ENCODE results near the gene HHIP. TPM values are rescaled to one million over a fixed set of nuclear protein-coding genes. Genes with fewer than 3 reads are reported as not detected.
"Not testable (repeated sequence)": the region's sequence is repeated elsewhere in the genome, so short reads cannot be mapped to it uniquely, and the experiment has no call there.

HHIP gene
- polyA plus RNA-seq, 1 donor from 2014 or later: not detected

GRCh38 chr4:144738649-144739048, 92.7 kb downstream of the HHIP start:
- H3K27ac Mint-ChIP-seq: no peak overlapping the region
- no peaks in the 10 kb centered on the region for H3K4me1 Mint-ChIP-seq
- peaks cover 2% of the 10 kb centered on the region for H3K36me3 Mint-ChIP-seq
- H3K4me3 Mint-ChIP-seq: no peak overlapping the region
- H3K9me3 Mint-ChIP-seq: no peaks in the 10 kb centered on the region
- H3K27me3 Mint-ChIP-seq: no peaks in the 10 kb centered on the region

- no peaks in the 10 kb centered on the region for H3K4me1 Mint-ChIP-seq
- H3K36me3 Mint-ChIP-seq: peaks cover 2% of the 10 kb centered on the region
- no peaks in the 10 kb centered on the region for H3K9me3 Mint-ChIP-seq
- no peaks in the 10 kb centered on the region for H3K27me3 Mint-ChIP-seq
- H3K27ac Mint-ChIP-seq: no peak overlapping the region
- no peak overlapping the region for H3K4me3 Mint-ChIP-seq
Observed at GRCh38 chr4:144739511-144740033, 93.6 kb downstream of the HHIP start.

- Mint-ChIP-seq H3K27ac (no peak overlapping the region), H3K9me3 (no peaks in the 10 kb centered on the region), H3K36me3 (peaks cover 2% of the 10 kb centered on the region), H3K4me1 (no peaks in the 10 kb centered on the region), H3K27me3 (no peaks in the 10 kb centered on the region), H3K4me3 (no peak overlapping the region)
Observed at GRCh38 chr4:144740316-144740715, 94.4 kb downstream of the HHIP start.

GRCh38 chr4:144748814-144749555, 103.0 kb downstream of the HHIP start:
- H3K27ac Mint-ChIP-seq: no peak overlapping the region
- no peak overlapping the region for H3K4me3 Mint-ChIP-seq
- H3K4me1 Mint-ChIP-seq: no peaks in the 10 kb centered on the region
- H3K36me3 Mint-ChIP-seq: no peaks in the 10 kb centered on the region
- no peaks in the 10 kb centered on the region for H3K27me3 Mint-ChIP-seq
- peaks cover 0 to 3% (median 0%) of the 10 kb centered on the region in 3 donors for H3K9me3 Mint-ChIP-seq

- Mint-ChIP-seq H3K9me3 (peaks cover 0 to 3% (median 0%) of the 10 kb centered on the region in 3 donors), H3K36me3 (no peaks in the 10 kb centered on the region), H3K4me3 (no peak overlapping the region), H3K4me1 (no peaks in the 10 kb centered on the region), H3K27me3 (no peaks in the 10 kb centered on the region), H3K27ac (no peak overlapping the region)
Observed at GRCh38 chr4:144750348-144750747, 104.4 kb downstream of the HHIP start.

GRCh38 chr4:144754562-144755410, 108.8 kb downstream of the HHIP start:
- Mint-ChIP-seq H3K4me3 (no peak overlapping the region), H3K27me3 (no peaks in the 10 kb centered on the region), H3K36me3 (no peaks in the 10 kb centered on the region), H3K27ac (no peak overlapping the region), H3K9me3 (no peaks in the 10 kb centered on the region), H3K4me1 (no peaks in the 10 kb centered on the region)

- Mint-ChIP-seq H3K36me3 (no peaks in the 10 kb centered on the region), H3K9me3 (peaks cover 0 to 2% (median 0%) of the 10 kb centered on the region in 3 donors)
Observed at GRCh38 chr4:144757969-144758368, 112.0 kb downstream of the HHIP start.

GRCh38 chr4:144768809-144769208, 122.9 kb downstream of the HHIP start:
- H3K9me3 Mint-ChIP-seq: peaks cover 4 to 11% (median 10%) of the 10 kb centered on the region in 3 donors
- not testable (repeated sequence) for H3K4me3 Mint-ChIP-seq, H3K36me3 Mint-ChIP-seq, H3K27me3 Mint-ChIP-seq, H3K4me1 Mint-ChIP-seq, H3K27ac Mint-ChIP-seq

More at GRCh38 chr4:144757969-144758368, 112.0 kb downstream of the HHIP start:
- no peak overlapping the region for H3K4me3 Mint-ChIP-seq
- H3K4me1 Mint-ChIP-seq: no peaks in the 10 kb centered on the region
- H3K27ac Mint-ChIP-seq: no peak overlapping the region
- no peaks in the 10 kb centered on the region for H3K27me3 Mint-ChIP-seq

GRCh38 chr4:144778364-144778763, 132.4 kb downstream of the HHIP start:
- Mint-ChIP-seq H3K36me3 (no peaks in the 10 kb centered on the region), H3K4me3 (no peak overlapping the region), H3K27ac (no peak overlapping the region), H3K9me3 (peaks cover 0 to 2% (median 1%) of the 10 kb centered on the region in 3 donors), H3K27me3 (peaks cover 2% of the 10 kb centered on the region), H3K4me1 (no peaks in the 10 kb centered on the region)

- Mint-ChIP-seq H3K27ac (no peak overlapping the region), H3K4me3 (no peak overlapping the region), H3K4me1 (no peaks in the 10 kb centered on the region), H3K9me3 (peaks cover 0 to 1% (median 0%) of the 10 kb centered on the region in 3 donors), H3K27me3 (peaks cover 2% of the 10 kb centered on the region), H3K36me3 (no peaks in the 10 kb centered on the region)
Observed at GRCh38 chr4:144782345-144782744, 136.4 kb downstream of the HHIP start.

GRCh38 chr4:144785961-144786360, 140.0 kb downstream of the HHIP start:
- Mint-ChIP-seq H3K4me1 (no peaks in the 10 kb centered on the region), H3K27me3 (no peaks in the 10 kb centered on the region), H3K9me3 (peaks cover 0 to 2% (median 0%) of the 10 kb centered on the region in 3 donors), H3K36me3 (no peaks in the 10 kb centered on the region), H3K27ac (no peak overlapping the region), H3K4me3 (no peak overlapping the region)

GRCh38 chr4:144787365-144788258, 141.7 kb downstream of the HHIP start:
- Mint-ChIP-seq H3K27me3 (peaks cover 3% of the 10 kb centered on the region), H3K4me3 (no peak overlapping the region), H3K36me3 (no peaks in the 10 kb centered on the region), H3K9me3 (peaks cover 0 to 3% (median 0%) of the 10 kb centered on the region in 3 donors), H3K4me1 (no peaks in the 10 kb centered on the region), H3K27ac (no peak overlapping the region)

GRCh38 chr4:144788469-144788868, 142.5 kb downstream of the HHIP start:
- Mint-ChIP-seq H3K4me3 (no peak overlapping the region), H3K27me3 (peaks cover 3% of the 10 kb centered on the region), H3K36me3 (no peaks in the 10 kb centered on the region), H3K4me1 (no peaks in the 10 kb centered on the region), H3K9me3 (peaks cover 0 to 3% (median 0%) of the 10 kb centered on the region in 3 donors), H3K27ac (no peak overlapping the region)

- H3K36me3 Mint-ChIP-seq, H3K27me3 Mint-ChIP-seq, H3K9me3 Mint-ChIP-seq, H3K4me3 Mint-ChIP-seq, H3K4me1 Mint-ChIP-seq: not testable (repeated sequence)
- peak overlapping the region in 1 of 3 donors; percentile 39 for H3K27ac Mint-ChIP-seq
Observed at GRCh38 chr4:144791933-144792332, 146.0 kb downstream of the HHIP start.

Data from IgD-negative memory B cell (primary cell).